H9 (cell line): ENCODE results near the gene NFKB1. TPM values are rescaled to one million over a fixed set of nuclear protein-coding genes. Genes with fewer than 3 reads are reported as not detected.

Experiments
- DNase-seq: peaks from one replicate; pipeline ENCODE4 v3.0.0-alpha.2; 2017
- H2AFZ ChIP-seq: one replicate; pipeline ENCODE4 v1.6.1; 2013; ENCODE audit warnings: mild to moderate bottlenecking, low read length, control low read depth, moderate library complexity
- H2AK5ac ChIP-seq: 2 replicates; pipeline ENCODE4 v1.6.1; 2013; ENCODE audit warnings: low read length, control low read depth, mixed read lengths; ENCODE audit not compliant: insufficient read length
- H2BK120ac ChIP-seq: one replicate; pipeline ENCODE4 v1.6.1; 2013; ENCODE audit warnings: low read depth, mild to moderate bottlenecking, low read length, control low read depth, inconsistent platforms; ENCODE audit not compliant: poor library complexity, severe bottlenecking
- H2BK12ac ChIP-seq: 2 replicates; pipeline ENCODE4 v1.6.1; 2013; ENCODE audit warnings: low read length, control low read depth, mixed read lengths, low read depth; ENCODE audit not compliant: insufficient read length
- H2BK15ac ChIP-seq: 2 replicates; pipeline ENCODE4 v1.6.1; 2013; ENCODE audit warnings: low read depth, low read length, control low read depth
- H2BK20ac ChIP-seq: one replicate; pipeline ENCODE4 v1.6.1; 2013; ENCODE audit warnings: low read depth, mild to moderate bottlenecking, low read length, control low read depth, inconsistent platforms; ENCODE audit not compliant: poor library complexity, severe bottlenecking
- H2BK5ac ChIP-seq: 2 replicates; pipeline ENCODE4 v1.6.1; 2013; ENCODE audit warnings: low read length, control low read depth, mixed read lengths; ENCODE audit not compliant: insufficient read length
- H3K14ac ChIP-seq: 2 replicates; pipeline ENCODE4 v1.6.1; 2013; ENCODE audit warnings: low read length, control low read depth; ENCODE audit not compliant: insufficient read depth
- H3K18ac ChIP-seq: 2 replicates; pipeline ENCODE4 v1.6.1; 2013; ENCODE audit warnings: low read depth, mild to moderate bottlenecking, mixed read lengths, low read length, control low read depth; ENCODE audit not compliant: insufficient read length
- H3K23ac ChIP-seq: 2 replicates; pipeline ENCODE4 v1.6.1; 2013; ENCODE audit warnings: low read length, control low read depth, mixed read lengths, low read depth; ENCODE audit not compliant: insufficient read length
- H3K23me2 ChIP-seq: 2 replicates; pipeline ENCODE4 v1.6.1; 2013; ENCODE audit warnings: low read depth, mild to moderate bottlenecking, mixed read lengths, low read length, control low read depth; ENCODE audit not compliant: insufficient read length, poor library complexity, severe bottlenecking
- H3K27ac ChIP-seq: 2 replicates; pipeline ENCODE4 v1.5.1; 2013; ENCODE audit warnings: low read length, control low read depth, mixed read lengths, low read depth; ENCODE audit not compliant: insufficient read length
- H3K27me3 ChIP-seq: 2 replicates; pipeline ENCODE4 v1.6.1; 2013; ENCODE audit warnings: low read length, control low read depth, inconsistent platforms; ENCODE audit not compliant: insufficient read depth
- H3K4ac ChIP-seq: 2 replicates; pipeline ENCODE4 v1.6.1; 2013; ENCODE audit warnings: low read depth, mild to moderate bottlenecking, control low read depth, inconsistent platforms, low read length, moderate library complexity
- H3K4me1 ChIP-seq: 2 replicates; pipeline ENCODE4 v1.6.1; 2013; ENCODE audit warnings: low read length, control low read depth, inconsistent platforms; ENCODE audit not compliant: insufficient read depth
- H3K4me2 ChIP-seq: 2 replicates; pipeline ENCODE4 v1.6.1; 2013; ENCODE audit warnings: low read length, control low read depth, mixed read lengths; ENCODE audit not compliant: insufficient read length, insufficient read depth
- H3K56ac ChIP-seq: 2 replicates; pipeline ENCODE4 v1.6.1; 2013; ENCODE audit warnings: low read depth, mild to moderate bottlenecking, mixed read lengths, low read length, control low read depth; ENCODE audit not compliant: insufficient read length
- H3K79me1 ChIP-seq: 2 replicates; pipeline ENCODE4 v1.6.1; 2013; ENCODE audit warnings: low read depth, mild to moderate bottlenecking, moderate library complexity, low read length, control low read depth, inconsistent platforms; ENCODE audit not compliant: insufficient read depth, poor library complexity, severe bottlenecking
- H3K79me2 ChIP-seq: 2 replicates; pipeline ENCODE4 v1.6.1; 2013; ENCODE audit warnings: low read length, control low read depth, inconsistent platforms; ENCODE audit not compliant: insufficient read depth
- H3K9ac ChIP-seq: 2 replicates; pipeline ENCODE4 v1.6.1; 2013; ENCODE audit warnings: low read length, control low read depth, mixed read lengths; ENCODE audit not compliant: insufficient read length; ENCODE audit errors: extremely low read depth
- H3K9me3 ChIP-seq: one replicate; pipeline ENCODE4 v1.6.1; 2013; ENCODE audit warnings: low read depth, low read length, inconsistent platforms; ENCODE audit not compliant: control insufficient read depth
- H3T11ph ChIP-seq: one replicate; pipeline ENCODE4 v1.6.1; 2013; ENCODE audit warnings: mild to moderate bottlenecking, low read length, control low read depth, inconsistent platforms
- H4K20me1 ChIP-seq: one replicate; pipeline ENCODE4 v1.6.1; 2013; ENCODE audit not compliant: control insufficient read depth, insufficient read length, insufficient read depth
- H4K5ac ChIP-seq: 2 replicates; pipeline ENCODE4 v1.6.1; 2013; ENCODE audit warnings: low read depth, mild to moderate bottlenecking, mixed read lengths, low read length, control low read depth; ENCODE audit not compliant: insufficient read length
- H4K8ac ChIP-seq: replicated peaks from 2 replicates; pipeline ENCODE4 v1.6.1; 2013; ENCODE audit warnings: low read length, control low read depth, mixed read lengths, low read depth; ENCODE audit not compliant: insufficient read length
- H4K91ac ChIP-seq: 2 replicates; pipeline ENCODE4 v1.6.1; 2013; ENCODE audit warnings: low read depth, mild to moderate bottlenecking, moderate library complexity, mixed read lengths, low read length, control low read depth; ENCODE audit not compliant: insufficient read length
- H3K27ac Mint-ChIP-seq, 3 experiments: 2 replicates in 2 of 3; 3 replicates in 1 of 3; pipeline ENCODE4 v1.8.0; 2020 to 2021; ENCODE audit warnings: mixed read lengths in 3 of 3, mild to moderate bottlenecking in 1 of 3, moderate library complexity in 1 of 3
- H3K27me3 Mint-ChIP-seq: 2 replicates; pipeline ENCODE4 v1.8.0; 2021; ENCODE audit warnings: low read depth, mild to moderate bottlenecking, moderate library complexity, mixed read lengths
- H3K36me3 Mint-ChIP-seq, 3 experiments: 2 replicates in 2 of 3; 3 replicates in 1 of 3; pipeline ENCODE4 v1.8.0; 2020 to 2021; ENCODE audit warnings: low read depth in 3 of 3, mixed read lengths in 3 of 3; ENCODE audit not compliant: insufficient read depth in 1 of 3
- H3K4me1 Mint-ChIP-seq, 2 experiments: 2 replicates each; pipeline ENCODE4 v1.8.0; 2020; ENCODE audit warnings: mixed read lengths in 2 of 2
- H3K4me3 Mint-ChIP-seq, 2 experiments: 2 replicates in 1 of 2; 3 replicates in 1 of 2; pipeline ENCODE4 v1.8.0; 2020 to 2021; ENCODE audit warnings: mild to moderate bottlenecking in 2 of 2, mixed read lengths in 2 of 2, moderate library complexity in 1 of 2
- H3K9me3 Mint-ChIP-seq, 2 experiments: 2 replicates in 1 of 2; 3 replicates in 1 of 2; pipeline ENCODE4 v1.8.0; 2020; ENCODE audit warnings: mild to moderate bottlenecking in 2 of 2, mixed read lengths in 2 of 2, moderate library complexity in 1 of 2
- CTCF ChIP-seq: fragments of 200-600 bp; sonication (generic); conservative IDR thresholded peaks from 3 replicates; pipeline ENCODE4 v1.8.0; 2021; ENCODE audit warnings: antibody characterized with exemption, mild to moderate bottlenecking
- WGBS: extraction: QIAGEN DNeasy Blood & Tissue Kit; methylation state at CpG from one replicate; pipeline ENCODE4 v1.1.7; 2013; ENCODE audit warnings: missing lambda C conversion rate, low lambda C conversion rate, mixed read lengths; ENCODE audit not compliant: insufficient read length; ENCODE audit errors: extremely low coverage; 5-methylcytosine and 5-hydroxymethylcytosine counted together
- total RNA-seq: library from RNA; stranded (reverse); gene quantifications from 2 replicates; pipeline ENCODE4 v1.2.1, GENCODE V29; 2021

NFKB1 gene
- total RNA-seq, 1 experiment from 2014 or later: 5.7 TPM

- H3K4me2 ChIP-seq: no peak overlapping the region
- 0 out of 2 replicates have a peak, but pooled peaks cover 3% of the 10 kb centered on the region for H3K4me1 ChIP-seq
- Mint-ChIP-seq H3K36me3 (no peaks in the 10 kb centered on the region), H3K9me3 (no peaks in the 10 kb centered on the region), H3K27me3 (no peaks in the 10 kb centered on the region), H3K27ac (no peak overlapping the region), H3K4me3 (no peak overlapping the region), H3K4me1 (peaks cover 16% of the 10 kb centered on the region in 2 experiments)
- H2AFZ ChIP-seq: no peak overlapping the region
- H3K14ac ChIP-seq: no peak overlapping the region
- DNase-seq: no peak
- no peak overlapping the region for H2BK20ac ChIP-seq
- no peaks in the 10 kb centered on the region for H4K20me1 ChIP-seq
- no peak overlapping the region for H3K27ac ChIP-seq
- H3K9ac ChIP-seq: no peak overlapping the region
- no peaks in the 10 kb centered on the region for H3K79me2 ChIP-seq
- H3K23ac ChIP-seq: no peak overlapping the region
- no peak overlapping the region for H2BK12ac ChIP-seq
- no peak overlapping the region for H2BK5ac ChIP-seq
- no peak for TF ChIP-seq CTCF
- H3T11ph ChIP-seq: no peak overlapping the region
- H3K18ac ChIP-seq: no peak overlapping the region
- no peak overlapping the region for H2AK5ac ChIP-seq
- no peak overlapping the region for H2BK120ac ChIP-seq
- H2BK15ac ChIP-seq: no peak overlapping the region
- H4K8ac ChIP-seq: no peak overlapping the region
- no peaks in the 10 kb centered on the region for H3K9me3 ChIP-seq
- no peaks in the 10 kb centered on the region for H3K23me2 ChIP-seq
- H4K5ac ChIP-seq: no peak overlapping the region
- no peaks in the 10 kb centered on the region for H3K27me3 ChIP-seq
- no peaks in the 10 kb centered on the region for H3K79me1 ChIP-seq
- no peak overlapping the region for H3K4ac ChIP-seq
- no peak overlapping the region for H4K91ac ChIP-seq
- H3K56ac ChIP-seq: no peak overlapping the region
- WGBS: no CpG with 5 or more reads among the region's 1 CpG
These were observed 7.9 kb upstream of the NFKB1 start for GRCh38 chr4:102493257-102493656.
